Endothelial cell of umbilical vein (primary cell): ENCODE results near the gene FAM120AOS. TPM values are rescaled to one million over a fixed set of nuclear protein-coding genes. Genes with fewer than 3 reads are reported as not detected.

Experiments
- BruUV-seq: library from RNA; stranded (reverse); fragments of 400-500 nt; replicated peaks from 2 replicates; lab custom pipeline; 2021; lab: Mats Ljungman, UMichigan
- CTCF ChIA-PET: fragments of 300-600, 350-600 bp; sonication (Branson Sonifier 250); formaldehyde crosslinking; loops from one replicate; lab custom pipeline; 2021; ENCODE audit warnings: antibody characterized with exemption, inconsistent platforms; lab: Charles Lee
- POLR2A ChIA-PET: fragments of 300-600, 350-600 bp; sonication (Branson Sonifier 250); formaldehyde crosslinking; loops from one replicate; lab custom pipeline; 2021; ENCODE audit warnings: antibody characterized with exemption, inconsistent platforms; lab: Charles Lee
- DNase-seq: peaks from one replicate; pipeline ENCODE4 v3.0.0-alpha.2; 2011; ENCODE audit warnings: low read depth, low spot score
- FAIRE-seq: peaks from 2 replicates; lab custom pipeline; 2011; peaks lifted over from hg19 to GRCh38; lab: Jason Lieb, UNC
- H2AFZ ChIP-seq: 2 replicates; pipeline ENCODE4 v1.6.0; 2012; ENCODE audit warnings: low read depth, low read length, control low read depth, inconsistent platforms
- H3K27ac ChIP-seq: 2 replicates; pipeline ENCODE4 v1.5.1; 2011; ENCODE audit warnings: low read depth, mild to moderate bottlenecking, control low read depth, low read length, moderate library complexity; ENCODE audit not compliant: insufficient read depth
- H3K27me3 ChIP-seq, 2 experiments: 2 replicates each; pipeline versions ENCODE4 v1.6.0 to v1.6.1; 2011; ENCODE audit warnings: low read length in 2 of 2, mixed read lengths in 1 of 2; ENCODE audit not compliant: control insufficient read depth in 2 of 2, insufficient read depth in 2 of 2
- H3K36me3 ChIP-seq, 2 experiments: 2 replicates in 1 of 2; 3 replicates in 1 of 2; pipeline ENCODE4 v1.5.1; 2011; ENCODE audit warnings: low read length in 2 of 2, mild to moderate bottlenecking in 1 of 2, moderate library complexity in 1 of 2; ENCODE audit not compliant: control insufficient read depth in 2 of 2, insufficient read depth in 2 of 2; ENCODE audit errors: extremely low read depth in 1 of 2
- H3K4me1 ChIP-seq: 3 replicates; pipeline ENCODE4 v1.5.1; 2011; ENCODE audit warnings: mild to moderate bottlenecking, low read length; ENCODE audit not compliant: control insufficient read depth, insufficient read depth; ENCODE audit errors: extremely low read depth
- H3K4me2 ChIP-seq: 2 replicates; pipeline ENCODE4 v1.6.1; 2011; ENCODE audit warnings: low read length, control low read depth, mixed read lengths; ENCODE audit not compliant: insufficient read depth
- H3K4me3 ChIP-seq, 3 experiments: fragments of 200-600 bp in 1 of 3; sonication (generic), shearing (Covaris generic) in 1 of 3; replicated peaks in 1 of 3; 2 replicates each; pipeline ENCODE4 v1.5.1; 2011 to 2016; ENCODE audit warnings: control low read depth in 3 of 3, low read length in 3 of 3, mild to moderate bottlenecking in 2 of 3, inconsistent platforms in 1 of 3, low read depth in 1 of 3, moderate library complexity in 1 of 3; ENCODE audit not compliant: insufficient read depth in 1 of 3
- H3K79me2 ChIP-seq: 2 replicates; pipeline ENCODE4 v1.6.0; 2012; ENCODE audit warnings: low read length, inconsistent platforms; ENCODE audit not compliant: control insufficient read depth, insufficient read depth
- H3K9ac ChIP-seq: replicated peaks from 2 replicates; pipeline ENCODE3; 2011; ENCODE audit warnings: low read length, control low read depth; ENCODE audit not compliant: insufficient read depth; ENCODE audit errors: extremely low read depth
- H3K9me1 ChIP-seq: replicated peaks from 3 replicates; pipeline ENCODE4 v1.6.0; 2011; ENCODE audit warnings: mild to moderate bottlenecking, low read length; ENCODE audit not compliant: control insufficient read depth, insufficient read depth; ENCODE audit errors: extremely low read depth
- H3K9me3 ChIP-seq: replicated peaks from 2 replicates; pipeline ENCODE4 v1.5.1; 2012; ENCODE audit warnings: low read length, inconsistent platforms; ENCODE audit not compliant: control insufficient read depth, insufficient read depth
- H4K20me1 ChIP-seq: replicated peaks from 2 replicates; pipeline ENCODE3; 2011; ENCODE audit warnings: mild to moderate bottlenecking, low read length; ENCODE audit not compliant: control insufficient read depth, insufficient read depth; ENCODE audit errors: extremely low read depth
- CTCF ChIP-seq, 2 donors: IDR thresholded peaks; 1 replicate in 1 of 2; 2 replicates in 1 of 2; pipeline ENCODE4 v1.5.1; 2011; ENCODE audit warnings: low read length in 2 of 2, mild to moderate bottlenecking in 2 of 2, moderate library complexity in 2 of 2, control low read depth in 1 of 2, inconsistent platforms in 1 of 2, low read depth in 1 of 2; ENCODE audit not compliant: insufficient read depth in 1 of 2; ENCODE audit errors: extremely low read depth in 1 of 2
- EZH2 ChIP-seq: IDR thresholded peaks from 2 replicates; pipeline ENCODE4 v1.6.1; 2012; ENCODE audit warnings: borderline replicate concordance, low read depth, mild to moderate bottlenecking, moderate library complexity, low read length, inconsistent platforms; ENCODE audit not compliant: severe bottlenecking
- FOS ChIP-seq: IDR thresholded peaks from 2 replicates; pipeline ENCODE4 v1.6.1; 2011; ENCODE audit warnings: mild to moderate bottlenecking, low read length, moderate library complexity, borderline replicate concordance; ENCODE audit not compliant: insufficient read depth
- GATA2 ChIP-seq: IDR thresholded peaks from 2 replicates; pipeline ENCODE4 v1.7.0; 2011; ENCODE audit warnings: low read depth, mild to moderate bottlenecking, moderate library complexity, mixed read lengths, low read length; ENCODE audit not compliant: insufficient read length, insufficient read depth
- JUN ChIP-seq: IDR thresholded peaks from 2 replicates; pipeline ENCODE4 v1.6.1; 2011; ENCODE audit warnings: borderline replicate concordance, low read depth; ENCODE audit not compliant: insufficient read length, insufficient read depth
- MYC ChIP-seq: IDR thresholded peaks from one replicate; pipeline ENCODE4 v1.6.1; 2011; ENCODE audit warnings: mild to moderate bottlenecking, low read depth, low read length
- POLR2A ChIP-seq: IDR thresholded peaks from 2 replicates; pipeline ENCODE4 v1.6.1; 2012; ENCODE audit warnings: low read depth, mild to moderate bottlenecking, control low read depth, low read length
- POLR2AphosphoS5 ChIP-seq: IDR thresholded peaks from 2 replicates; pipeline ENCODE4 v1.6.1; 2012; ENCODE audit warnings: low read depth, mild to moderate bottlenecking, control low read depth, low read length, moderate library complexity; ENCODE audit not compliant: insufficient read depth
- dilution Hi-C: fragments of 300-500 bp; cut with MboI; formaldehyde crosslinking; loops from one replicate; pipeline ENCODE4 v1.15.0; 2019; ENCODE audit warnings: low sequenced_read_pairs; ENCODE audit not compliant: extremely low pct_ligation_motif_present
- intact Hi-C: fragments of 100-400 bp; cut with micrococcal nuclease; formaldehyde crosslinking; loops from one replicate; pipeline ENCODE4 v1.10.0; 2022
- polyA plus RNA-seq, 4 experiments: library from polyadenylated mRNA; depleted of rRNA in 3 of 4; stranded (reverse) in 3 of 4; unstranded in 1 of 4; fragments of >200 nt; gene quantifications; 2 replicates each; pipeline versions ENCODE4 v1.2.1 to v1.2.3, GENCODE V29; 2011 to 2012; ENCODE audit warnings: missing spikeins in 1 of 4
- total RNA-seq: library from RNA; stranded (reverse); gene quantifications from 2 replicates; pipeline ENCODE4 v1.2.3, GENCODE V29; 2021
- TF ChIP-seq, protein P1 (sequence below): IDR thresholded peaks from 2 replicates; pipeline ENCODE4 v1.6.1; 2011; ENCODE audit not compliant: insufficient read depth, insufficient read length

FAM120AOS gene
- total and polyA plus RNA-seq, 2 donors (not counting 3 experiments of a cell fraction or from before 2014, with no cell fraction given), result 25.9 to 32.4 TPM

GRCh38 chr9:93457006-93457405, 3.6 kb upstream of the FAM120AOS start:
- intact Hi-C loops, result no loop called here

More at GRCh38 chr9:93457006-93457405, 3.6 kb upstream of the FAM120AOS start:
- no peaks in the 10 kb centered on the region for H3K9me1 ChIP-seq
- H3K27me3 ChIP-seq, result no peaks in the 10 kb centered on the region
- H3K4me1 ChIP-seq, result peaks cover 5% of the 10 kb centered on the region
- peaks cover 11% of the 10 kb centered on the region for H4K20me1 ChIP-seq
- no peak overlapping the region for H2AFZ ChIP-seq
- H3K79me2 ChIP-seq, result peaks cover 99% of the 10 kb centered on the region
- no peak for FAIRE-seq
- no peaks in the 10 kb centered on the region for H3K36me3 ChIP-seq
- CTCF ChIA-PET, result interaction anchor here (0.7 to 2.2 kb wide), 3 partner anchors 8 to 109 kb away, joined by 3 to 8 read pairs (median 6); no protein-coding TSS in a partner anchor
- no peak overlapping the region for H3K4me3 ChIP-seq
- no peak overlapping the region for H3K4me2 ChIP-seq
- dilution Hi-C loops, result no loop called here
- no TSS peak for BruUV-seq
- no peak overlapping the region for H3K27ac ChIP-seq
- DNase-seq, result no peak
- TF ChIP-seq POLR2AphosphoS5 (no peak), FOS (no peak), GATA2 (no peak), MYC (no peak), JUN (no peak), POLR2A (no peak), CTCF (IDR thresholded peaks at IDR 0.05; ENCODE audit: extremely low read depth in 1 of 2, insufficient read depth in 1 of 2, low read depth in 1 of 2, low read length in 2 of 2) (no peak), EZH2 (no peak)
- TF ChIP-seq, protein P1, sequence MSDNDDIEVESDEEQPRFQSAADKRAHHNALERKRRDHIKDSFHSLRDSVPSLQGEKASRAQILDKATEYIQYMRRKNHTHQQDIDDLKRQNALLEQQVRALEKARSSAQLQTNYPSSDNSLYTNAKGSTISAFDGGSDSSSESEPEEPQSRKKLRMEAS, result no peak
- no peak overlapping the region for H3K9ac ChIP-seq
- no peaks in the 10 kb centered on the region for H3K9me3 ChIP-seq
- POLR2A ChIA-PET, result no interaction called here
